ENCODE results near the gene FRYL.

Gene FRYL

GRCh38 chr4:48543796-48544195, 236.3 kb downstream of the FRYL start:
- DNase-seq = no peak

DNA sequence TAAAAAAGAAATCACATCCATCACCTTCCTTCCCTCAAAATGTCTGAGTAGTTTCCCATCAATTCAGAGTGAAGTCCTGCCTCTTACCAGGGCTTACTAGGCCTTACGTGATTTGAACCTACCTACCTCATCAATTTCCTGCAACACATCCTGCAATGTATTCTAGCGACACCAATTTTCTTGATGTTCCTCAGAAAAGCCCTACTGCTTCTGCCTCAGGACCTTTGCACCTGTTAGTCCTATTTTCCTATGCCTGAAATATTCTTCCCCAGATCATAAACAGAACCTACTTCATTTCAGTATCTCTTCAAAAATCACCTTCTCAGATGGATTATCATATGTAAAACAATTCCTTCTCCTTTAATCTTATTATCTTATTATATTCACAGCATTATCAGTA, 237.2 kb downstream of the FRYL start:
- no peak for DNase-seq

- DNase-seq = no peak
Measured at GRCh38 chr4:48539597-48539996, 240.5 kb downstream of the FRYL start.

DNA sequence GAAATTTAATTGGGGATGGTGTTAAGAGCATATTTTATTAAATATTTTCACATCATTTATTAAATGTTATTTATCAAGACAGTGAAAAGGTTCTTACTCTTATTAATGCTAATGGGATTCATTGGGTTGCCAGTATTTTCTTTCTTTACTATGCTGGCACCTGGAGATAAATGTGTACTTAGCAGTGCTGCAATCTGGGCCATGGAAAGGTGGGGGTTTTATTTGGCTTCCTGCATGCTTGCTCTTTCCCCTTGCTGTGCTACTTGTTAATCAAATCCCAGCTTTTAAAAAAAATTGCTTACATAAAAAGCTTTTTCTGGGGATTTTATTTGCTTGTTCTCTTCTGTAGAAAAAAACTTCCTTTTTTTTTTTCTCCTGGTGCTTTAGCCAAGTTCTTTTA, 241.7 kb downstream of the FRYL start:
- no peak for DNase-seq

GRCh38 chr4:48526406-48526805, 253.7 kb downstream of the FRYL start:
- DNase-seq = no peak

- DNase-seq = no peak
Measured at GRCh38 chr4:48518143-48518542, 261.9 kb downstream of the FRYL start.

- no peak for DNase-seq
Measured at GRCh38 chr4:48509543-48509942, 270.5 kb downstream of the FRYL start.

GRCh38 chr4:48506716-48507115, 273.4 kb downstream of the FRYL start:
- DNase-seq = no peak

GRCh38 chr4:48504352-48504751, 275.7 kb downstream of the FRYL start:
- DNase-seq = no peak

DNA sequence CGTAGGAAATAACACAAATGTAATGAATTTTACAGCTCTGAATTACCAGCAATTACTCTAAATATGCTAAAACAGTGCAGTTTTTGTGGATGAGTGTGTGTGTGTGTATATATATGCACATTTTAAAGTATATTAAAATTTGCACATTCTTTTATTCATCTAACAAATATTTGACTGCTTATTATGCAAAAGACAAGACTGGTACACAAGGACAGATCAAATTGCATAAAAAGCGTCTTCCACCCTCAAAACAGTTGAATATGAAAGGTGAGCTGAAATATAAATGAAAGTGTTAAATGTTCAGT, 276.1 kb downstream of the FRYL start:
- no peak for DNase-seq

DNA sequence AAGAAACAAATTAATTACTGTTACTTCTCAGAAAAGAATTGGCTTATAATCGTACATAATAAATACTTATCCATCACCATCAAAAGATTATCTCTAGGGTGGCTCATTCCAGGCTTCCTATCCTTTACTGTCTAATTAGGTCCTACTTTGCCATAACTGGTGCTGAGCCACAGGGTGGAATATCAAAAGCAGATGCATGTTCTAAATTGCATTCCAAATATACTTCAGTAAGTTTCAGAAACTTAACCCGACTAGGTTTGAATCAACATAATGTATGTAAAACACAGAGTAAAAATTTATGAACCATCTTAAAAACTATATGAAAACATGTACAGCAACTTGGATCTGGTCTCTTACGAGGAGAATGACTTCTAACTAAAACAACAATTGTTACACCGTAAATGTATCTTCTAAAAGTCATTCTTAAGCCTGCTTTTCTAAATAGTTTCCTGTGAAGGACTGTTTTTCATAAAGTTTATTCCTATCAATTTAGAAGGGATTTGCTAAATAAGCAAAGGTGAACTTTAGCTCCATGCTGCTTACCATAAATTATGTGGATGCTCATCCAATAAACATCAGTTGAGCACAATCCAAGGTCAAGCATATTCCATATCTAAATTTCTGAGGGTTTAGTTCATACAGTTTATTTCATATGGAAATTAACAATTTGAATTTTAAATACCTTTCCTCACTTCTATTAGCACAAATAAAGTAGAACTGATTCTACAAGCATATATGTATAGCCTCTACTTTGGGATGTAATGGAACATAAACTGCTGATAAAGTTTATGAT, 276.6 kb downstream of the FRYL start:
- no peak for DNase-seq

DNA sequence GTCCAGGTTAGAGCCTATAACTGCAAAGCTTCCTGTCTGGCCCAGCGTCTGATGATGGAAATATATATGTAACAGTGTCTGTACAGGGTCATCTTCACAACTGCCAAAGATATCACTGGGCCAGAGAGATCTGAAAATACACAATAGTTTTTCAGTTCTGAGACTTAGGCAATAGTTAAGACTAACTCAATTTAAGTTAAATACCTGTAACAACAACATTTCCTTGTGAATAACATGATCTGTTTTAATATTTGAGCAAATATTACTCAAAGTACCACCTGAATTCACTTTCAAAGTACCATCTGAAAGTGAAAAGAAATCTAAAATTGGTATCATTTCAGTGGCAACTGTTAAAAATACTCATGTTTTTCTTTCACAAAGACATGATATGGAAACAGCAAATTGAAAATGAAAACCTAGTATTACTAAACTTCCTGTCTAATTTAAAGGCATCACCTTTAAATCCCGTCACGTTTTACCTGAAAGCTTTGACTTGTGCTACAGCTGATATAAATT, 280.5 kb downstream of the FRYL start:
- DNase-seq = no peak

GRCh38 chr4:48498895-48499294, 281.2 kb downstream of the FRYL start:
- no peak for DNase-seq

DNA sequence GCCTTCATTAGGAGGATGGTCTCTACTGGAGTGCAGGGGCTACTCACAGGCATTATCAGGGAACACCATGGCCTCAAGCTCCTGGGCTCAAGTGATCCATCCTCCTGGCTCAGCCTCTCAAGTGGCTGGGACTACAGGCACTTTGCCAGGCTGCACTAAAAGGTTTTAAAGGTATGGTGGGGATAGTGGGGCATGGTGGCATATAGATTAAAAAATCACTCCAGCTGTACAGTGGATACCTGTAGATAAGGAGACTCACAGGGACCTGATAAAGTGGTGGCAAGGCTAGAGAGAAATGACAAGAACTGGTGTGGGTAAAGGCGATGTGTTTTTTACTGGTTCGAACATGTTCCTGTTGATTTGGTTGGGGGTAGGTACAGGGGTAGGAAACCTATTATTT, 284.1 kb downstream of the FRYL start:
- DNase-seq = no peak

DNA sequence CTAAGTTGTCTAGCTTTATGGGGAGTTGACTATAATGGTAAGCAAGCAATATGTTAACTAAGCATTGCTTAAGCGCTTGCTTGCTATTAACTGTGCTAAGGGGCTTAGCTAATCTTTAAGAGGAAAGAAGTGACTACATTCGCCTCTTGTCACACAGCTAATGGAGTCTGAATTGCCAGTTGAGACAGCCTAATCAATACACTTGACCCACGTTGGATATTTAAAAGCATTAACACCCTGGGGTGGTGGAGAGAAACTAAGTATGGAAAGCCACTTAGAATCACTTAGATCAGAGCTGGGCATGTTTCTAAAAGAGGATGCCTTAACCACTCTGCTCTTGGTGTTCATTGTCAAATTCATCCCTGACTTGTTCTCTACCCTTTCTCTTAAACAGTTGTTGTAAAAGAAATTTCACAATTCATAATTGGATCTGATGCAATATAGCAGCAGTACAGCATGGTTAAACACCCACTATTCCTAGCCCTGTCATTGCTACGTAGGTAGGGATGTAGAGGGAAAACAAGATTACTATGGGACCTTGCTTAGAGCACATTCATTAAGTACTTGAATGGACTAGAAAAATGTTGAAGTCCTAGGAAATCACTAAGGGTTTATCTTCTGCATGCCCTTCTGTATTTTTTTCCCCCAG, 286.5 kb downstream of the FRYL start:
- no peak for DNase-seq

DNA sequence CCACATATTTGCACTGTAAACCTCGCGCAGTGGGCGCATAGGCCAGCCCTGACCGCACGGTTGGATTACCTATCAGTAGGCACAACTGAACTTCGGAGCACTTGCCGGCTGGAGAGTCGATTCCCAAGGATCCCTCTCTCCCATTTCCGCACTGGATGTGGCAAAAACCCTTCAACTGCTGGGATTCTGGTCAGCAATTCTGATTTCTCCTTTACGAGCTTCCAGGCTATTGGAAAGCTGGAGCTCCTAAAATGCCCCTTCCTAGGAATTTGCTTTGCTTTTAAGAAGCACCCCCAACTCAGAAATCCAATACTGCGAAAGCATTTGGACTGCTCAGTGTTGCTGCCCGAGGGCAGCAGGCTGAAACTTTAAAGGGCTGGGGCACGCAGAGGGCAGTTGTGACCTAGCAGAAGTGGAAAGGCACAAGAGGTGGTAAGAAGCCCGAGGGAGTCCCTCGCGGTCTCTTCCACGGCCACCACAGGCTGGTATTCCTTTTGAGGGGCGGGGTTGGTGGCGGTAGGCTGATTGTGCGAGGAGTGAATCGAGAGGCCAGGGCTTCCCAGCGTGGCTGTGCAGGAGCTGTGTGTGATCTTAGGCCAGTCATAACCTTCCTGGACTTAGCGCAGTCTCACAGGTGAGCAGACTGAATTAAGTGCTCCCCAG, 288.4 kb downstream of the FRYL start:
- no peak for DNase-seq

GRCh38 chr4:48490680-48491513, 289.2 kb downstream of the FRYL start:
- DNase-seq = no peak

DNA sequence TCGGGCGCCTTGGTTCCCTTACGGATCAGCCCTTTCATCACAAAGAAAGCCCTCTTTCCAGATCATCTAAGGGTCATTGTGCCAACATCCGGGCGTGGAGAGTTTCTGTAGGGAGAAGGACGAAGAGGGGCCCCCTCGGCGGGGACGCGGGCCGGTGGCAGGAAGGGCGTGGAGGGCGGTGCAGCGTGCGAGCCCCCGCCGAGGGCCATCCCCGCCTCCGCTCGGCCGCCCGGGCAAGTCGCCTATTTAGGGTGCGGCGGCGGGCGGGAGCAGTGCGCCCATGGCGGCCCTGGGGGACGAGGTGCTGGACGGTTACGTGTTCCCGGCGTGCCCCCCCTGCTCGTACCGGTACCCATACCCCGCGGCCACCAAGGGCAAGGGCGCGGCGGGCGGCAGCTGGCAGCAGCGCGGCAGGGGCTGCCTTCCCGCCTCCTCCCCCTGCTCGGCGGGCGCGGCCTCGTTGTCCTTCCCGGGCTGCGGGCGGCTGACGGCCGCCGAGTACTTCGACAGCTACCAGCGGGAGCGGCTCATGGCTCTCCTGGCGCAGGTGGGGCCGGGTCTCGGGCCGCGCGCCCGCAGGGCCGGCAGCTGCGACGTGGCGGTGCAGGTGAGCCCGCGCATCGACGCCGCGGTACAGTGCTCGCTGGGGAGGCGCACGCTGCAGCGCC, 289.9 kb downstream of the FRYL start, which contains the start of gene ZAR1:
ZAR1 (plus strand) TSS at position 241 of the 668 bp plus-strand sequence; CDS start at position 281, 40 bp downstream.
- no peak for DNase-seq

- DNase-seq = no peak
Measured at GRCh38 chr4:48489683-48490011, 290.4 kb downstream of the FRYL start.

- DNase-seq = no peak
Measured at GRCh38 chr4:48484494-48485168, 295.4 kb downstream of the FRYL start.

- no peak for DNase-seq
Measured at GRCh38 chr4:48483777-48484493, 296.1 kb downstream of the FRYL start.
